ENCODE data around the gene BUB1B.

The BUB1B gene

DNA sequence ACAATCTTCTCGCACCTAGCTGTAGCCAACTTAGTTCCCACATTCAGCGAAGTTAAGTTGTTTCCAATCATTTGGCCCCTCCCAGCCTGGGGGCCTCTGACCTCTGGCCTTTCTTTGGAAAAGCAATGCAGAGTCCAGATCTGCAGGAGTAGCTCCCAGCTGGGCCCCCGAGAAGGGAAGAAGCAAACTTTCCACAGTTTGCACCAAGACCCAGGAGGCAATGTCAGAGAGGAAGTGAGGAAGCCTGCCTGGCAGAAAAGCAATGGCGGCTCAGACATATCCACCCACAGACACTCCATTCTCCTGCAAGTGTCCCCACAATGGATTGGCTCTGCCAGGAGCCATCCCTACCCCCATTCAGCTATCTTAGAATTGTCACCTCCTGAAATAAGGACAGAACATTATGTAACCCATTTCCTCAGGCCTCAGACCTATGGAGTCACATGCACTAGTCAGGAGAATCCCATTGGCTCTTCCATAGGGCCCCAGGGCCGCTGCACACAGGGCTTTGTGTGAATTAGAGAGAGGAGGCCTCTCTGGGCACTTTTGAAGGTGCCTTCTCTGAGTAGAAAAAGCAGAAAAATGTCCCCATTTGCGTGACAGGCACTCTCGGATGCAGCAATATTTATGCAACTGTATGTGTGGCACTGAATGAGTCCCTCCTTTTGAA lies 3.0 kb upstream of the BUB1B start:
- TF ChIP-seq, protein P1, sequence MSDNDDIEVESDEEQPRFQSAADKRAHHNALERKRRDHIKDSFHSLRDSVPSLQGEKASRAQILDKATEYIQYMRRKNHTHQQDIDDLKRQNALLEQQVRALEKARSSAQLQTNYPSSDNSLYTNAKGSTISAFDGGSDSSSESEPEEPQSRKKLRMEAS (IDR thresholded peaks at IDR 0.05), result no peak
- TF ChIP-seq YY1 (IDR thresholded peaks at IDR 0.05; ENCODE audit: low read depth), result no peak
- no peak for TF ChIP-seq CREB1 (IDR thresholded peaks at IDR 0.05; ENCODE audit: low read depth)
- no peak for TF ChIP-seq ZBTB7A (IDR thresholded peaks at IDR 0.05; ENCODE audit: low read depth)
- no peak for TF ChIP-seq EGR1 (IDR thresholded peaks at IDR 0.05)
- no peak for TF ChIP-seq TCF12 (IDR thresholded peaks at IDR 0.05; ENCODE audit: low read depth)
- no peak for TF ChIP-seq RAD21 (IDR thresholded peaks at IDR 0.05; ENCODE audit: low read depth)
- no peak for TF ChIP-seq TEAD4 (IDR thresholded peaks at IDR 0.05)
- TF ChIP-seq TAF1 (IDR thresholded peaks at IDR 0.05; ENCODE audit: low read depth), result no peak
- TF ChIP-seq, protein P2, sequence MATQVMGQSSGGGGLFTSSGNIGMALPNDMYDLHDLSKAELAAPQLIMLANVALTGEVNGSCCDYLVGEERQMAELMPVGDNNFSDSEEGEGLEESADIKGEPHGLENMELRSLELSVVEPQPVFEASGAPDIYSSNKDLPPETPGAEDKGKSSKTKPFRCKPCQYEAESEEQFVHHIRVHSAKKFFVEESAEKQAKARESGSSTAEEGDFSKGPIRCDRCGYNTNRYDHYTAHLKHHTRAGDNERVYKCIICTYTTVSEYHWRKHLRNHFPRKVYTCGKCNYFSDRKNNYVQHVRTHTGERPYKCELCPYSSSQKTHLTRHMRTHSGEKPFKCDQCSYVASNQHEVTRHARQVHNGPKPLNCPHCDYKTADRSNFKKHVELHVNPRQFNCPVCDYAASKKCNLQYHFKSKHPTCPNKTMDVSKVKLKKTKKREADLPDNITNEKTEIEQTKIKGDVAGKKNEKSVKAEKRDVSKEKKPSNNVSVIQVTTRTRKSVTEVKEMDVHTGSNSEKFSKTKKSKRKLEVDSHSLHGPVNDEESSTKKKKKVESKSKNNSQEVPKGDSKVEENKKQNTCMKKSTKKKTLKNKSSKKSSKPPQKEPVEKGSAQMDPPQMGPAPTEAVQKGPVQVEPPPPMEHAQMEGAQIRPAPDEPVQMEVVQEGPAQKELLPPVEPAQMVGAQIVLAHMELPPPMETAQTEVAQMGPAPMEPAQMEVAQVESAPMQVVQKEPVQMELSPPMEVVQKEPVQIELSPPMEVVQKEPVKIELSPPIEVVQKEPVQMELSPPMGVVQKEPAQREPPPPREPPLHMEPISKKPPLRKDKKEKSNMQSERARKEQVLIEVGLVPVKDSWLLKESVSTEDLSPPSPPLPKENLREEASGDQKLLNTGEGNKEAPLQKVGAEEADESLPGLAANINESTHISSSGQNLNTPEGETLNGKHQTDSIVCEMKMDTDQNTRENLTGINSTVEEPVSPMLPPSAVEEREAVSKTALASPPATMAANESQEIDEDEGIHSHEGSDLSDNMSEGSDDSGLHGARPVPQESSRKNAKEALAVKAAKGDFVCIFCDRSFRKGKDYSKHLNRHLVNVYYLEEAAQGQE (IDR thresholded peaks at IDR 0.05; ENCODE audit: low read depth), result no peak
- no peak for TF ChIP-seq NFIC (IDR thresholded peaks at IDR 0.05)

DNA sequence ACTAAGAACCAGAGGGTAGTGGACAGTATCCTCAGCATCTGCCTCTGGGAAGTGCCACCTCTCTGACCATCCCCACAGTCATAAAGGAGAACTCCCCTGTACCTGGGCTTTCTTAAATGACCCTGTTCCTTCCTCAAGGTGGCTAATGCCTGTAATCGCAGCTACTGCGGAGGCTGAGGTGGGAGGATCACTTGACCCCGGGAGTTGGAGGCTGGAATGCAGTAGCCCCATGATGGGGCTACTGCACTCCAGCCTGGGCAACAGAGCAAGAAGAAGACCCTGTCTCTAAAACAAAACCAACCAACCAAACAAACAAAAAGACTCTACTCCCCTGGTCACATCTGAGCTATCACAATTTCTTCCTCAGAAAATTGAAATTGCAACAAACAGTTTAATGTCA lies 848 bp upstream of the BUB1B start:
- no peak for TF ChIP-seq TAF1 (IDR thresholded peaks at IDR 0.05; ENCODE audit: low read depth)
- TF ChIP-seq FOXM1 (IDR thresholded peaks at IDR 0.05; ENCODE audit: borderline replicate concordance, low read depth), result no peak
- no peak for TF ChIP-seq TCF12 (IDR thresholded peaks at IDR 0.05; ENCODE audit: low read depth)
- no peak for TF ChIP-seq TEAD4 (IDR thresholded peaks at IDR 0.05)
- no peak for TF ChIP-seq RAD21 (IDR thresholded peaks at IDR 0.05; ENCODE audit: low read depth)
- no peak for TF ChIP-seq CREB1 (IDR thresholded peaks at IDR 0.05; ENCODE audit: low read depth)
- TF ChIP-seq, protein P1 (IDR thresholded peaks at IDR 0.05), result no peak
- TF ChIP-seq ZBTB7A (IDR thresholded peaks at IDR 0.05; ENCODE audit: low read depth), result no peak
- no peak for TF ChIP-seq CEBPB (IDR thresholded peaks at IDR 0.05)
- TF ChIP-seq YY1 (IDR thresholded peaks at IDR 0.05; ENCODE audit: low read depth), result no peak

GRCh38 chr15:40161693-40162391 lies 973 bp downstream of the BUB1B start:
- TF ChIP-seq CREB1 (IDR thresholded peaks at IDR 0.05; ENCODE audit: low read depth), result no peak
- TF ChIP-seq FOXM1 (IDR thresholded peaks at IDR 0.05; ENCODE audit: borderline replicate concordance, low read depth), result no peak
- TF ChIP-seq, protein P1 (IDR thresholded peaks at IDR 0.05), result no peak
- TF ChIP-seq, protein P3, sequence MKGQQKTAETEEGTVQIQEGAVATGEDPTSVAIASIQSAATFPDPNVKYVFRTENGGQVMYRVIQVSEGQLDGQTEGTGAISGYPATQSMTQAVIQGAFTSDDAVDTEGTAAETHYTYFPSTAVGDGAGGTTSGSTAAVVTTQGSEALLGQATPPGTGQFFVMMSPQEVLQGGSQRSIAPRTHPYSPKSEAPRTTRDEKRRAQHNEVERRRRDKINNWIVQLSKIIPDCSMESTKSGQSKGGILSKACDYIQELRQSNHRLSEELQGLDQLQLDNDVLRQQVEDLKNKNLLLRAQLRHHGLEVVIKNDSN (IDR thresholded peaks at IDR 0.05), result no peak
- no peak for TF ChIP-seq TAF1 (IDR thresholded peaks at IDR 0.05; ENCODE audit: low read depth)
- no peak for TF ChIP-seq EGR1 (IDR thresholded peaks at IDR 0.05)
- TF ChIP-seq EP300 (IDR thresholded peaks at IDR 0.05; ENCODE audit: borderline replicate concordance), result no peak
- TF ChIP-seq NFIC (IDR thresholded peaks at IDR 0.05), result no peak
- TF ChIP-seq TEAD4 (IDR thresholded peaks at IDR 0.05), result no peak
- no peak for TF ChIP-seq ZBTB7A (IDR thresholded peaks at IDR 0.05; ENCODE audit: low read depth)
- no peak for TF ChIP-seq CEBPB (IDR thresholded peaks at IDR 0.05)
- TF ChIP-seq, protein P2 (IDR thresholded peaks at IDR 0.05; ENCODE audit: low read depth), result no peak
- no peak for TF ChIP-seq TCF12 (IDR thresholded peaks at IDR 0.05; ENCODE audit: low read depth)
- TF ChIP-seq YY1 (IDR thresholded peaks at IDR 0.05; ENCODE audit: low read depth), result no peak

DNA sequence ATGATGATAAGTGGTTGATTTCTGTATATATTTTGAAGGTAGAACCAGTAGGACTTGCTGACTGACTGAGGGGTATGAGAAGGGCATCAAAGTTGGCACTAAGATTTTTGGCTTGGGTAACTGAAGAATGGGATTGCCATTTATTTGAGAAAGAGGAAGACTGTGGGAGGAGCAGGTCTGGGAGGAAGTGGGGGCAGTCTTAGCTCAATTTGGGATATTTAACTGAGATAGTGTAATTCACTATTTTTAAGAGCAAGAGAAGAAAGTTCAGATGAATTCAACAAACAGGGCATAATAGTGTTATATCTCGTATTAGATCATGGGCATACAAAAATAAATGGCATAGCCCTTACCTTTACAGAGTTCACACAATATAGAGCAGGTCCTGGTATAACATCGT lies 1.7 kb downstream of the BUB1B start:
- TF ChIP-seq NFIC (IDR thresholded peaks at IDR 0.05), result no peak
- no peak for TF ChIP-seq YY1 (IDR thresholded peaks at IDR 0.05; ENCODE audit: low read depth)
- no peak for TF ChIP-seq TEAD4 (IDR thresholded peaks at IDR 0.05)
- TF ChIP-seq TCF12 (IDR thresholded peaks at IDR 0.05; ENCODE audit: low read depth), result no peak
- TF ChIP-seq, protein P1 (IDR thresholded peaks at IDR 0.05), result no peak
- no peak for TF ChIP-seq TAF1 (IDR thresholded peaks at IDR 0.05; ENCODE audit: low read depth)
- no peak for TF ChIP-seq EGR1 (IDR thresholded peaks at IDR 0.05)
- TF ChIP-seq, protein P3 (IDR thresholded peaks at IDR 0.05), result no peak
- no peak for TF ChIP-seq RAD21 (IDR thresholded peaks at IDR 0.05; ENCODE audit: low read depth)
- TF ChIP-seq ZBTB7A (IDR thresholded peaks at IDR 0.05; ENCODE audit: low read depth), result no peak
- TF ChIP-seq, protein P2 (IDR thresholded peaks at IDR 0.05; ENCODE audit: low read depth), result no peak
- TF ChIP-seq CEBPB (IDR thresholded peaks at IDR 0.05), result no peak
- no peak for TF ChIP-seq EP300 (IDR thresholded peaks at IDR 0.05; ENCODE audit: borderline replicate concordance)
- TF ChIP-seq FOXM1 (IDR thresholded peaks at IDR 0.05; ENCODE audit: borderline replicate concordance, low read depth), result no peak
- no peak for TF ChIP-seq CREB1 (IDR thresholded peaks at IDR 0.05; ENCODE audit: low read depth)
